ENCODE results near the gene TMEM72. TPM values are rescaled to one million over a fixed set of nuclear protein-coding genes. Genes with fewer than 3 reads are reported as not detected.

The TMEM72 gene
- total RNA-seq, 1 experiment from 2014 or later: not detected

- no peak for DNase-seq
- intact Hi-C loops (cut with micrococcal nuclease; ENCODE audit: unreplicated experiment): no loop called here
- Histone ChIP-seq H3K9me3 (ENCODE audit: insufficient read depth, low read depth) (no peaks in the 10 kb centered on the region), H4K20me1 (ENCODE audit: insufficient read depth) (no peaks in the 10 kb centered on the region; the same call in 1 of the 2 replicates), H3F3A (ENCODE audit: insufficient read depth, low read depth) (no peaks in the 10 kb centered on the region), H3K79me2 (ENCODE audit: low read depth) (no peaks in the 10 kb centered on the region), H3K9me2 (ENCODE audit: insufficient read depth) (no peaks in the 10 kb centered on the region), H3K4me2 (no peak overlapping the region), H3K36me3 (ENCODE audit: low read depth) (no peaks in the 10 kb centered on the region), H3K4me1 (replicated peaks; ENCODE audit: insufficient read depth) (no peaks in the 10 kb centered on the region), H2AFZ (no peak overlapping the region), H3K27ac (no peak overlapping the region), H3K27me3 (ENCODE audit: insufficient read depth, low read depth) (peaks cover 66% of the 10 kb centered on the region), H3K4me3 (no peak overlapping the region)
- TF ChIP-seq CTCF (conservative IDR thresholded peaks at IDR 0.05): no peak
- TF ChIP-seq EZH2 (IDR thresholded peaks at IDR 0.05; ENCODE audit: low read depth): no peak
- BruUV-seq (replicated peaks): no TSS peak
- POLR2A ChIA-PET (ENCODE audit: unreplicated experiment): no interaction called here
- CTCF ChIA-PET: no interaction called here
Observed at GRCh38 chr10:44880090-44880715, 30.9 kb upstream of the TMEM72 start.

- no TSS peak for BruUV-seq (replicated peaks)
- TF ChIP-seq EZH2 (IDR thresholded peaks at IDR 0.05; ENCODE audit: low read depth) (no peak), CTCF (conservative IDR thresholded peaks at IDR 0.05) (no peak)
- Histone ChIP-seq H3K4me2 (no peak overlapping the region), H3K4me1 (replicated peaks; ENCODE audit: insufficient read depth) (no peaks in the 10 kb centered on the region), H2AFZ (no peak overlapping the region), H4K20me1 (ENCODE audit: insufficient read depth) (no peaks in the 10 kb centered on the region; the same call in 1 of the 2 replicates), H3K9me2 (ENCODE audit: insufficient read depth) (no peaks in the 10 kb centered on the region), H3K9me3 (ENCODE audit: insufficient read depth, low read depth) (no peaks in the 10 kb centered on the region), H3F3A (ENCODE audit: insufficient read depth, low read depth) (no peaks in the 10 kb centered on the region), H3K27ac (no peak overlapping the region), H3K4me3 (no peak overlapping the region), H3K36me3 (ENCODE audit: low read depth) (no peaks in the 10 kb centered on the region), H3K79me2 (ENCODE audit: low read depth) (no peaks in the 10 kb centered on the region), H3K27me3 (ENCODE audit: insufficient read depth, low read depth) (peaks cover 62% of the 10 kb centered on the region)
- ChIA-PET POLR2A (ENCODE audit: unreplicated experiment) (no interaction called here), CTCF (interaction anchor here (0.8 kb wide), 1 partner anchor 23 kb away, joined by 3 read pairs; no protein-coding TSS in a partner anchor)
- DNase-seq: no peak
- intact Hi-C loops (cut with micrococcal nuclease; ENCODE audit: unreplicated experiment): no loop called here
Observed at GRCh38 chr10:44881649-44882048, 29.5 kb upstream of the TMEM72 start.

- Histone ChIP-seq H4K20me1 (ENCODE audit: insufficient read depth) (no peaks in the 10 kb centered on the region; the same call in 1 of the 2 replicates), H3K4me2 (no peak overlapping the region), H2AFZ (no peak overlapping the region), H3K9me3 (ENCODE audit: insufficient read depth, low read depth) (no peaks in the 10 kb centered on the region), H3K4me3 (no peak overlapping the region), H3K79me2 (ENCODE audit: low read depth) (no peaks in the 10 kb centered on the region), H3K27me3 (ENCODE audit: insufficient read depth, low read depth) (peaks cover 58% of the 10 kb centered on the region), H3K9me2 (ENCODE audit: insufficient read depth) (no peaks in the 10 kb centered on the region), H3F3A (ENCODE audit: insufficient read depth, low read depth) (no peaks in the 10 kb centered on the region), H3K27ac (no peak overlapping the region), H3K4me1 (replicated peaks; ENCODE audit: insufficient read depth) (no peaks in the 10 kb centered on the region), H3K36me3 (ENCODE audit: low read depth) (no peaks in the 10 kb centered on the region)
- POLR2A ChIA-PET (ENCODE audit: unreplicated experiment): no interaction called here
- BruUV-seq (replicated peaks): no TSS peak
- TF ChIP-seq EZH2 (IDR thresholded peaks at IDR 0.05; ENCODE audit: low read depth): no peak
- TF ChIP-seq CTCF (conservative IDR thresholded peaks at IDR 0.05): no peak
- intact Hi-C loops (cut with micrococcal nuclease; ENCODE audit: unreplicated experiment): no loop called here
- CTCF ChIA-PET: interaction anchor here (0.8 kb wide), 1 partner anchor 23 kb away, joined by 3 read pairs; no protein-coding TSS in a partner anchor
- DNase-seq: no peak
Observed at GRCh38 chr10:44882166-44882720, 28.9 kb upstream of the TMEM72 start.
